NCI-H2171 (cell line): ENCODE data around the gene CFAP251.
A peak's percentile ranks its signal among the peaks of the same experiment; 100 is the strongest.

Experiments used
- DNase-seq: peaks from one replicate; lab custom pipeline; 2025; lab: John Stamatoyannopoulos, UW

The CFAP251 gene

GRCh38 chr12:121949648-121950397 is 31.4 kb downstream of the CFAP251 start:
- no peak for DNase-seq

DNA sequence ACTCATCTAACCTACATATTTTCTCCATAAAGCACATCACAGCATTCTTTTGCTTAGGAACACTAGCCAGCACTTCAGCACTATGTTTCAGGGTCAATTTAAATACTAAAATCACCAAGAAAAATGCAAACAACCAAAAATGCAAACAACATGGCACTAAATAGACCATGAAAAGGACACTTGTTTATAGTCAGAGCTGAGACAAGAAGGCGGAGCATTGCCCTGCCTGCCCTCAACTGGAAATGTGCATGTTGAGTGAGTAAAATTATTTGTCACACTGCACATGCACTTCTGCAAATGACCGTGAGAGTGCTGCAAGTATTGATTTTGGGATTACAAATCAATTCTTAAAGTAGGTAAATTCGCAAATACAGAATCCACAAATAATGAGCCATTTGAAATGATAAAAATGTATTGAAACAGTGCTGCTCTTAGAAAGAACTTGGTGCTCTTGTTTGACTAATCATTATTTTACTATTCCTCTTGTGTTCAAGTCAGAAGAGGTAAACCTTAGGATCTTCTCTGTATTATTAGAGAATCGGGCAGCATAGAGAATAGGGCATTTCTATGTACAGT is 34.8 kb downstream of the CFAP251 start:
- no peak for DNase-seq

DNA sequence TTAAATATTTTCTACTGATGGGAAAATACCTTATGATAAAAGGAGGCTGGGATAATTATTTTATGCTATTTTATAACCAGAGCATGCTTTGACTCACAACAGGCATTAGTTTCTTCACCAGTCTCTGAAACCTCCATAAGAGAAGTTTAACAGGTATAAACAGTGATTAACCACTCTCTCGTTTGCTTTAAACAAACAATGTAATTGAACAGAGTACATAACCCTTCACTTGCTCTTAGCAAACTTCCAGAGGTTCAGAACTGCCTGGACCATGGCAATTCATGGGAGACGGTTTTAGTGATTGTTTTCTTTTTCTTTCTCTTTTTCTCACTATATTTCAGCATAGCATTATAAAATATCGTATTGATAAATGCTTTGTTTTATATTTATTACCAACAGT is 35.3 kb downstream of the CFAP251 start:
- no peak for DNase-seq

GRCh38 chr12:121955258-121956237 is 37.2 kb downstream of the CFAP251 start:
- DNase-seq = no peak

- peak; percentile 72 for DNase-seq
Measured at GRCh38 chr12:121957861-121958515, 39.6 kb downstream of the CFAP251 start.

DNA sequence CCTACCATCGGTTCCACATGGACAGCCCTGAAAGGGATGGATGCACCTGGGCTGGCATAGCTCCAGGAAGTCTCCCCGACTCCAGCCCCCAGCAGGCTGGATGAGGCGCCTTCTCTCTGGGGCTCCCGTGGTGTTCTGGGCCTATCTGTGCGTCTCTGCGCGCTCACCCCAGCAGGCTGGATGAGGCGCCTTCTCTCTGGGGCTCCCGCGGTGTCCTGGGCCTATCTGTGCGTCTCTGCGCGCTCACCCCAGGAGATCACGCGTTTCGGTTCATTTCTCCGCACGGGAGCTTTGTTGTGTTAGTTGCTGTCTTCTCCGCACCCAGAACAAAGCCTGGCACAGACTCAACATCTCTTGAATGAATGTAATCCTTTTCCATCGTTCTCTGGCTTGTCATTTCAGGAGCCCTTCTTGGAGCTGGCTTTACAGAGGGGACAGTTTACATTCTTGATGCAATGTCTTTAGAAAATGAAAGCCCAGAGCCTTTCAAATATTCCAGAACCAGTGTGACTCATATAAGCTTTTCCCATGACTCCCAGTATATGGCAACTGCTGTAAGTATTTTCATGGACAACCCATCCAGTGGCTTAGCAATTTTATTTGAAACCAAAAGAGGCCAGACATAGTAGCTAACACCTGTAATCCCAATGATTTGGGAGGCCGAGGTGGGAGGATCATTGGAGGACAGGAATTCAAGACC is 40.3 kb downstream of the CFAP251 start:
- peak; percentile 72 for DNase-seq

GRCh38 chr12:121960541-121960940 is 42.1 kb downstream of the CFAP251 start:
- no peak for DNase-seq

DNA sequence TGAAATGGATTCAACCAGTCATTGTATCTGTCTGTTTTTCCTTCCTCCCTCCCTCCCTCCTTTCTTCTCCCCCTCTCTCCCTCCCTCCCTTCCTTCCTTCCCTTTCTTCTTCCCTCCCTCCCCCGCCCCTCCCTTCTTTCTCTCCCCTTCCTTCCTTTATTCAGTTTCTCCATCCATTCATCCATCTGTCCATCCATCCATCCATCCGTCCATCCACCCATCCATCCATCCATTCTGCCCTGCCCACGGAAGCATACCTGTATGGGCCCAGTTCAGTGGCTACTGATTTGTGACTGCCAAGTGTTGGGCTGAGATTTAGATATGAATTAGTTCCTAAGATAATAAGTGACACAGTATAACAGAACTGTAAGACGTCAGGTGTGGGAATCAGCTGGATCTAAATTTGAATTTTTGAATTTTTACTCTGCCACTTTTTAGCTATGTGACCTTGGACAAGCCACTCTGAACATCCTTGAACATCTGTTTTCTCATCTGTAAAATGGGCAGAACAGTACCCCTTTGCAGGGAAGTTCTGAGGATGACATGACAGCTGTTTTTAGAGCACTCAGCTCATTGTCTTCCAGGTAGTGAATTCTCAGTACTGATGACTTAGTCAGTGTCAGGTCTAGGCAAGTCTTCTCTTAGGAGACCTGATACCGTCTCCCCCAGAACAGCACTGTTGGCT is 42.9 kb downstream of the CFAP251 start:
- DNase-seq = no peak

DNA sequence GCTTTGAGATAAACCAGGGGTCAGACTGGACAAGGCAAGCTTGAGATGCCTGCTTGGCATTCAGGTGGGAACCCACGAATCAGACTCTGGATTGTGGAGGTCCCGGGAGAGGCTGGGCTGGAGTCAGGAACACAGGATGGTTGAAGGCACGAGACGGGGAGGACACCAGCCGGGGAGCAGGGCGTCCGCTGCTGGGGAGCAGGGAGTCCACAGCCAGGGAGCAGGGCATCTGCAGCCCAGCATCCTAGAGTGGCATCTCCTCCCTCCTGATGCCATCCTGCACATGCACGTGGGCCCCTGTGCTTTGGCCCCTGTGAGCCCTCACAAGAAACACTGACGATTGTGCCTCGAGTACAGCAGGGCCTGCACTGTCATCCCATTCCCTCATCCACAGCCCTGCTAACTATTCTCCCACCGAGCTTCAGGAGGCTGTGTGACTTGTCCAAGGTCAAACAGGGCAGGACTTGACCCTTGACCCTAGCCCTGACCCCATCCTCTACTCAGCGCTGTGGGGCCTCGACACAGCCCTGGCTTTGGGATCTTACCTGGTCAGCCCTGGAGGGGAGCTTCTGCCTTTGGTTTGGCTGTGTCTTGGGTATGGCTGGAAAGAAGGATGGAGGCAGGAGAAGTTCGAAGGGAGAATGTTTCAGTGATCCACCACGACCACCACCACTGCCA is 45.1 kb downstream of the CFAP251 start:
- DNase-seq = no peak

DNA sequence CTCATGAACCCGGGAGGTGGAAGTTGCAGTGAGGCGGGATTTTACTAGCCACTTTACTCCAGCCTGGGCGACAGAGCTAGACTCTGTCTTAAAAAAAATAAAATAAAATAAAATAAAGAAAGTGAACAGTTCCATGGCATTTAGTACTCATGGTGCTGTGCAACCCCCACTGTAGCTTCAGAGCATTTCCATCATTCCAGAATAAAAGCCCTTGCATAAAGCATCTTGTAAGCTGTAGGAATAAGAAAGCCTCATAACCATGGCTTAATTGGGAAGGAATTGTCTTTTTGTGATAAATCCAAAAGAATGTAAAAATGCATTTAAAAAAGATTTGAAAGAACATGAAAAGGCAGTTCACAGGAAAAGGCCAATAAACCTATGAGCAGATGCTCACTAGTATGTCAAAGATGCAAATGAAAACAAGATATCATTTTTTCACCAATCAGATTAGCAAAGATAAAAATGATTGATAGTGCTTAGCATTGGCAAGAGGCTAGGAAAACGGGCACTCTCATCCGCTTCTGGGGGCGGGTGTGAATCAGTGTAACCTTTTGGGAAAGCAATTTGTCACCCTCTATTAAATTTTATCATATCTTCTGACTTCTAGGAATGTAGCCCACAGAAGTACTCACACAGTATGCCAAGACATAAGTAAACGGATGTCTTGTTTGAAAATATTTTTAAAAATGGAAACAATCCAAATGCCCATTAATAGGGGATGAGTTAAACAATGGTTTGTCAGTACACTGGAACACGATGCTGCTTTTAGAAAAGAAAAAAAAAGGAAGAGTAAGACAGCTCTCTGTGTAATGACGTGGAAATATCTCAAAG is 46.6 kb downstream of the CFAP251 start:
- DNase-seq = no peak

DNA sequence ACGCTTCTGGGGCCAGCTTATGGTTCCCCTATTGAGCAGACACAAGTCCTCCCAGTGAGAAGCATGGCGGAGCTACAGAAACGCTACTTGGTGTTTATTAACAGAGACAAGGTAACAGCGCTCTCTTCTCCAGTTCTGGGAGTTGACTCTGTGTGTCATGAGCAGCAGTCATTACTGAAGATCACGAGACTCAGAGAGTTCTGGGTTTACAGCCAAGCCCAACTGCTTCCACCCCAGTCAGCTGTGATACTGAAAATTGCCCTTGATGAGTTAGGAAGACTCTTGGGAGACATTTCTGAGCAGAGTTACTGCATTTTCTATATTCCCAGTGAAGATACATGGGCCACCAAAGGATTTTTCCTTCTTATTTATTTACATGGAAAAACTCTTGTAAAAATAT is 48.6 kb downstream of the CFAP251 start:
- DNase-seq = no peak

DNA sequence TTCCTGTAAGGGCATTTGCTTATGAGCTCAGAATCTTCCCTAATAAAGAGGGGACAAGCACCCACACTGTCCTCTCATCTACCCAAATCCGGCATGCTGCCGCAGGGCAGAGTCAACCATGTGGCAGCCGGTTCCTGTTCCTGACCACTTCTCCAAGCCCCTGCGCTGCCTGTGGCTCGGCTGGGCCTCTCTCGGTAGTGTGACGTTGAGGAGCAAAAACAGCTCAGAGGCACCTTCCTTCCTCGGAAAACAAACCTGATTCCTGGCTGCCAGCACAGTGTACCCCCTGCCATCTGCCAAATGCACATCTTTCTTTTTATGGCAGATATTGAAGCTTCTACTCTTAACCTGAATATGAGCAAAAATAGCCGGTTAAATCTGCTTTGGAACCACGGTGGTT is 50.5 kb downstream of the CFAP251 start:
- DNase-seq = no peak

- no peak for DNase-seq
Measured at GRCh38 chr12:121969726-121970125, 51.3 kb downstream of the CFAP251 start.

- no peak for DNase-seq
Measured at GRCh38 chr12:121970581-121971300, 52.3 kb downstream of the CFAP251 start.

GRCh38 chr12:121974026-121974985 is 55.9 kb downstream of the CFAP251 start:
- no peak for DNase-seq

DNA sequence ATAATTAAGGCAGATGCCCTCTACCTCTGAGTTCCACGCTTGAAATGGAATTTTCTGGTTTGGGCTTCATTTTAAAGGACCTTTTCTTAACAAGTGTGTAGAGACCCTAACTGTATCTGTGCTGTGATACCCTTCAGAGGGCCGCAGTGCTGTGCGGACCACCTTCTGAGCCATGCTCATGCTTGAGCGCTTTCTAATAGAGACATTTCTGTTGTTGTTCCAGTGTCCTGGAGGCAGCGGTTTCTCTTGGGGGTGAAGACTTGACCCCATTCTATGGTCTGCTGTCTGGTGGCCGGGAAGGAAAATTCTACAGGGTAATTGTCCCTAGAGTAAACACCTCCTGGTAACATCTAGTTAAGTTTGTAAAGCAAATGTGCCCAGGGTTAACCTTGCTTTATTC is 56.6 kb downstream of the CFAP251 start:
- no peak for DNase-seq

DNA sequence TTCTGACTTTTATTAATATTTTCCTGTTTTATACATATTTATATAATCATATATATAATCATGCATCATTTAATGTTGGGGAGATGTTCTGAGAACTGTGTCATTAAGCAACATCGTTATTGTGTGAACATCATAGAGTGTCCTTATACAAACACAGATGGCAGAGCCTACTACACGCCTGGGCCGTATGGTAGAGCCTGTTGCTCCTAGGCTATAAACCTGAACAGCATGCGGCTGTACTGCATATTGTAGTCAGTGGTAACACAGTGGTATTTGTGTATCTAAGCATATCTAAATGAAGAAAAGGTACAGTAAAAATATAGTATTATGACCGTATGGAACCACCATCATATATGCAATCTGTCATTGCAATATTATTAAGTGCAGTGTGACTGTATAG is 58.6 kb downstream of the CFAP251 start:
- no peak for DNase-seq
